ENCODE results near the gene HMGXB3.

HMGXB3 gene, protein sequence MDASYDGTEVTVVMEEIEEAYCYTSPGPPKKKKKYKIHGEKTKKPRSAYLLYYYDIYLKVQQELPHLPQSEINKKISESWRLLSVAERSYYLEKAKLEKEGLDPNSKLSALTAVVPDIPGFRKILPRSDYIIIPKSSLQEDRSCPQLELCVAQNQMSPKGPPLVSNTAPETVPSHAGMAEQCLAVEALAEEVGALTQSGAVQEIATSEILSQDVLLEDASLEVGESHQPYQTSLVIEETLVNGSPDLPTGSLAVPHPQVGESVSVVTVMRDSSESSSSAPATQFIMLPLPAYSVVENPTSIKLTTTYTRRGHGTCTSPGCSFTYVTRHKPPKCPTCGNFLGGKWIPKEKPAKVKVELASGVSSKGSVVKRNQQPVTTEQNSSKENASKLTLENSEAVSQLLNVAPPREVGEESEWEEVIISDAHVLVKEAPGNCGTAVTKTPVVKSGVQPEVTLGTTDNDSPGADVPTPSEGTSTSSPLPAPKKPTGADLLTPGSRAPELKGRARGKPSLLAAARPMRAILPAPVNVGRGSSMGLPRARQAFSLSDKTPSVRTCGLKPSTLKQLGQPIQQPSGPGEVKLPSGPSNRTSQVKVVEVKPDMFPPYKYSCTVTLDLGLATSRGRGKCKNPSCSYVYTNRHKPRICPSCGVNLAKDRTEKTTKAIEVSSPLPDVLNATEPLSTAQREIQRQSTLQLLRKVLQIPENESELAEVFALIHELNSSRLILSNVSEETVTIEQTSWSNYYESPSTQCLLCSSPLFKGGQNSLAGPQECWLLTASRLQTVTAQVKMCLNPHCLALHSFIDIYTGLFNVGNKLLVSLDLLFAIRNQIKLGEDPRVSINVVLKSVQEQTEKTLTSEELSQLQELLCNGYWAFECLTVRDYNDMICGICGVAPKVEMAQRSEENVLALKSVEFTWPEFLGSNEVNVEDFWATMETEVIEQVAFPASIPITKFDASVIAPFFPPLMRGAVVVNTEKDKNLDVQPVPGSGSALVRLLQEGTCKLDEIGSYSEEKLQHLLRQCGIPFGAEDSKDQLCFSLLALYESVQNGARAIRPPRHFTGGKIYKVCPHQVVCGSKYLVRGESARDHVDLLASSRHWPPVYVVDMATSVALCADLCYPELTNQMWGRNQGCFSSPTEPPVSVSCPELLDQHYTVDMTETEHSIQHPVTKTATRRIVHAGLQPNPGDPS (N-terminal part only)

DNA sequence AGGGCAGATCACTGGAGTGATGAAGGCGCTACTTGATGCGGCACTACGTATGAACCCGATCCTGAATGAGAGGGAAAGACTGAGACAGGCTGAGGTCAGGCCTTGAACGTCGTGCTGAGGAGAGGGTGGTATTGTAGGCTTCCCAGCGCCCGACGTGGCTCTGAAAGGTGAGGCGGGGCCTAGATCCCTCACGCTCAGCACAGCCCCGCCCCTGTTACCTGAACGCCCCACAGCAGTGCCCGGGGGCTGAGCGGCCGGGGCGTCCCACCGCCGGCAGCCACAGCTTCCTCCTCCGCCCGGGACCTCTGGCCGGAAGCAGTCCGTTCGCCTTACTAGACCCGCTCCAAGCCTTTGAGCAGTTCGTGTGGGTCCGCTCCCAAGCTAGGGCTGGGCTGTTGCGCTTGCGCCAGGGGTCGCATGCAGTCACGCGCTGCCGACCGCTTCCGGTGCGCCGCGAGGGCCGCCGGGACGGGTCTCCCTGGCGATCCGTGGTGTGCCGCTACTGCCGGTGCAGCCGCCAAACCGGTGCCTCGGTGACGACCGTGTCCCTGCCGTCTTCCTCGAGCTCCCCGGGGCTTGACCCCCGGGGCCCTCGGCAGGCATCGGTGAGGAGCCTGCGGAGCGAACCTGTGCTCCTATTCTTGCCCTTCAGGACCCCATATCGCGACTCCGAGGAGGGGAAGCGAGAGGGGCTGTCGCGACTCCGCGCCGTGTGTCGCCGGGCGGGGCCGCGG, at the start of gene HMGXB3, which contains the start of gene TIGD6:
TSS of gene HMGXB3 (plus strand) at position 484 of the 734 bp plus-strand sequence. CDS start 4,114 bp downstream, outside the sequence.
TSS of gene TIGD6 (minus strand) at position 399 of the 734 bp plus-strand sequence. CDS start 4,306 bp downstream, outside the sequence.
- peak; percentile 88 to 91 for DNase-seq

DNA sequence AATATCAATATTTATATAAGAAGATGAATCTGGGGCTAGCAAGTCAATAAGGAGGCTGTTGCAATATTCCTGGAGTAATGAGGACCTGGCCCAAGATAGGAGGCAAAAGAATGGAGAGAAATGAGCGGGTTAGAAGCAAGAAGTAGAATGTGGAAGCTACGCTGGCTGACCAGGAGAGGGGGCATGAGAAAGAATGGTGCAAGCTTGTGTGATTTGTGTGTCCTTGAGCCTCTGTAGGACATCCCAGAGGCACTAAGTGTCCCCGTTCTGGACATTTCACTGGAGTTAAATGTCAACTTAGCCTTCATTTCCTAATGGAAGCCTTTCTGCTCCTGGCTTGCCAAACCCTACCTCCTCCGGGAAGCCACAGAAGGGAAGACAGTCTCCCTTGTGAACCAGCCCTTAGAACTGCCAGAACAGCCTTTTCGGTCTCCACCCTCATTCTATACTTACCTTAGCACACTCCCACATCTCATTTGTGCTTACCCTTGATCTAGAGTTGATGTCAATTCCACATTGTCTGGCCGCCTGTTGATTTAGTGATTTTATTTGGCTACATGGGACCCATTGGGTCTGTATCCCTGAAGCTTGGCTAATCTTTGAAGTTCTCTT, 49.3 kb upstream of the HMGXB3 start:
- no peak for DNase-seq

DNA sequence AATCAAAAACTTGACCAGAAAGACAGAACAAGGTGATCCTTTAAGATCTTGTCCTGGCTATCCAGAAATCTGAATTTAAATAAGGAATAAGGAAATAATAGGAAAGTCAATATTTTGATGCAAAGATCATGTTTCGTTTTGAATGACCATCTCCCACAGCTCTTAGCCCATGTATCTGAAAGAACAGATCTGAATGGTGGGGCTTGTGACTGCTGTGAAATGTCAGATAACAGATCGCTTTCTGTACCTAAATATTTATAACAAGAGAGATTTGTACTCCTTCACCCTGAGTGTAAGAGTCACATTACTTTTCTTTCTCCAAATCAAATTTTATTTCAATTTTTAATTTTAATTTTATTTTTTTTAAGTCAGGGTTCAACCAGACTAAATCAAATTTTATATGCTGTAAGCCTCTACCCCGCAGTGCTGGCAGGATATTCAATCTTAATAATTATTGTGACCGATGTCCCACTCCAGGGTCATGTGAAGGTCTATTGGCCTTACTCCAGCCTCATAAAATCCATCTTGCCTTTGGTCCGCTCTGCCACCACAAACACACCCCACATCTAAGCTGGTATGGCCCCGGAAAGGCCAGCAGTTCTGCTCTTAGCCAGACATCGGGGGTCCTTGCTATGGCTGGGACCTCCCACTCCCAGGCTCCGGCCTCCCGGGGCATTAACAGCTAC, 47.0 kb upstream of the HMGXB3 start:
- DNase-seq = no peak

DNA sequence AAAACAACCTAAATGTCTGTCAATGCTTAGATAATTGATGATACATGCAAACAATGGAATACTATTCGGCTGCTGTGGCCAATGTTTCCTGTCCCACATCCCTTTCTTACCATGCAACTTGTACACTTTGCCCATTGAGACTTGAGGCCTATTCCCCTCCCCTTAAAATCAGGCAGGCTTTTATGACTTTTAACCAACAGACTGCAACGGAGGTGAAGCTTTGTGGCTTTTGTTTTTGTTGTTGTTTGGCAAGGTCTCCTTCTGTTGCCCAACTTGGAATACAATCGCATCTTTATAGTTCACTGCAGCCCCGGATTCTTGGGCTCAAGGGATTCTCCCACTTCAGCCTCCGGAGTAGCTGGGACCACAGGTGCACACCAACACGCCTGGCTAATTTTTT, 45.7 kb upstream of the HMGXB3 start:
- no peak for DNase-seq

DNA sequence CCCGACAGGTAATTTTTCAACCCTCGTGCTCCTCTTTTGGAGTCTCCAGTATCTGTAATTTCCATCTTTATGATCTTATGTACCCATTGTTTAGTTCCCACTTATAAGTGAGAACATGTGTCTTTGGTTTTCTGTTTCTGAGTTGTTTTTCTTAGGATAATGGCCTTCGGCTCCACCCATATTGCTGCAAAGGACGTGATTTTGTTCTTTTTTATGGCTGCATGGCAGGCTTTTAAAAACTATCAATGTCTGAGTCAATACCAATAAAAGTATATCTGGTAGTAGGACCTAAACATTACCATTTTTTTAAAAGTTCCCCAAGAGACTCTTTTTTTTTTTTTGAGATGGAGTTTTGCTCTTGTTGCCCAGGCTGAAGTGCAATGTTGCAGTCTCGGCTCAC, 43.9 kb upstream of the HMGXB3 start:
- DNase-seq = no peak

DNA sequence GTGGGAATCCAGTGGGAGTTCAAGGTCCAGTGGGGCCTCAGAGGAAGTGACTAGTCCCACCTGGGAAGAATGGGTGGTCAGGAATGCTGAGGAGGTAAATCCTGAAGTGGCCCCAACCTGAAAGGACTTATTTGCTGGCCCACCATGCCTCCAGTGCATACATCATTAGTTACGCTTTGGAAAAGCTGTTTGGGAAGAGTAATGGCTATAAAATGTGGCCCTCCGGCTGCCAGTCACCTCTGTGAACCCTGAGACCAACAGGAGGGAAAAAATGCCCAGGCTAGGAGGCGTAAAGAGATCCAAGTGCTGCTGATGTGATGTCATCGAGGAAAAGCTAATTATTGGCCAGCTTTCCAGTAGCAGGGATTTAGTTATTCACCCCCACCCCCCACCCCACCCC, 42.7 kb upstream of the HMGXB3 start:
- DNase-seq = no peak

DNA sequence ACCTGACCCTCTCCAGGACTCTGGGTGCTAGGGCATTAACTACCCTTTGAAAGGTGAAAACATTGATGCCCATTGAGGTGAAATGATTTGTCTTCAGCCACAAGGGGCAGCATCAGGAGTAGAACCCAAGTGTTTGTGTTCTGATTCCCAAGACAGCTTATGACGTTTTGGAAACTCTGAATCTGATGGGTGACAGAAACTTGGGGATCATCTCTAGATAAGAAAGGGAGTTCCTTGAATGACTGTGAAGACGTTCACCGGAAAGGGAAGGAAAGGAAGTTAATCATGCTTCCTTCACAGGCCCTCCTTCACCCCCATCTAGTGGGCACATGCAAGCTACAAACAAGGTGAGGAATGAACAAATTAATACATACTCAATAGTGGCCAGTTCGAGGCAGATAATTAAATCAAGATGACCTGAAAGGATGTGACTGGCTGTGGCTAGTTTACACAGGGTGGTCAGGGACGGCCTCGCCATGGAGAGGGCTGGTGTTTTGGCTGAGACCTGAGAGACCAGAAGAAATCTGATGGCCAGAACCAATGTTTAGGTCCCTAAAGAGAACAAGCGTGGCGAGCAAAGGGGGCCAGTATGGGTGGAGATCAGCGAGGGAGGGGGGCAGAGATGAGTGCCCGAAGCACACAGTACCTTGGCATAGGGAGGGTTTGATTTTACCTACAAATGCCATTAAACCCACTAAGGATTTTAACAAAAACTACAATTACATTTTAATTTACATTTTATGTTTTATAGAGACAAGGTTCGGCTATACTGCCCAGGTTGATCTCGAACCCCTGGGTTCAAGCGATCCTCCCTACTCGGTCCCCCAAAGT, 40.9 kb upstream of the HMGXB3 start:
- DNase-seq = peak; percentile 39 to 55

DNA sequence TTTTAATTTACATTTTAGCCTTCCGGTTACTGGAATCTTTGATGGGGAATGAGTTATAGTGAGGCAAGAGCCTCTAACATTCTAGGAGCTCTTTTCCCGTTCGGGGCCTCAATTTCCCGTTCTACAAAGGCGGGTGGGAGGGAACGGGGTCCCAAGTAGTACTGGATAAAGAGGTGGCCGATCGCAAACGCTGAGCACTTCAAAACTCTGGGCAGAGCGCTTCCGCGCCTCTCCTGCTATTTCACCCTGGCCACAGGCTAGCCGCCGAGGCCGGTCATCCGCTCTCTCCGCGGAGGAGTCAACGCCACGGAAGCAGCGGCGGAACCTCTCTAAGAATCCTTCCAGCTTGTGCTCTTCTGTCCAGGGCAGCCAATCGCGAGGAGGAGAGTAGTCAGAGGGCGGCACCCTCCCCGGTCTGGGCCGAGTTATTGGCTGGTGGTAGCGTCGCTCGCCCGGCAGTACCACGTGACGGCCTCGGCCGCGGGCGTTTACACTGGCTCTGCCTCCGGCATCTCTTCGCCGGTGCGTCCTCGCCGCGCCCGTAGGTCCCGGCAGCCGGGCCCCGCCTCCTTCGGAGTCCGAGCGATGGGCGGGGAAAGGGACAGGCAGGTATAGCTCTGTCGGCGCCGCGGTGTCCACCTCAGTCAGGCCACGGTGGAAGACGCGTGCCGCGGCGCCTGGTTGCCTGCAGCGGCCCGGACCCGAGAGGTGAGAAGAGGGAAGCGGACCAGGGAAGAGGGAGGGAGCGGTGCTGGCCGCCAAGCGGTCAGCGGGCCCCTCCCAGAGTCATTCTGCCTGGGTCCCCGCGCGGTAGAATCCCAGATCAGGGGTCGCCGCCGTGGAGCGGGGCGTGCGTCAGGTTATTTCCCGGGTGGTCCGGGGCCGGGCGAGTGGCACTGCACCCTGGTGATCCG, 40.0 kb upstream of the HMGXB3 start, which contains the start of gene SLC26A2:
TSS of gene SLC26A2 (plus strand) at position 487 of the 914 bp plus-strand sequence. CDS start 16,895 bp downstream, outside the sequence.
- DNase-seq = peak; percentile 94 to 96

DNA sequence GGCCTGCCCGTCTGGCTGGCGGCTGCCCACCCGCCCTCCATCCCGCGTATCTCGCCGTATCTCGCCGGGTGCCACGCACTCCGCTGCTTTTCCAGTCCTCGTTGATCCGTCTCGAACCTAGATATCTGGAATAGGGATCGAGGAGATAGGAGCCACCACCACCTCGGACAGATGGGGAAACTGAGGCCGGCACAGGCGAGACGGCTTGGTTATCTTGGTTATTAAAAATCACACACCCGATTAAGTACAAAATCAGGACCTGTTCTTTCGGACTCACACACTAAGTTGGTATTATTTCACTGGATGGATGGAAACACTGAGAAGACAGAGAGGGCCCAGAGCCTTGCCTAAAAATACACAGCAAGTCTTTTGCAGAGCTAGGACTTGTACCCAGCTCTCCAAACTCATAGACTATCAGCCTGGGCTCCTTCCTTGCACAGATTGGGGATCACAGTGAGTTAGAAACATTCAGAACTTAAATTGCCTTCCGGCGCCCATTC, 39.3 kb upstream of the HMGXB3 start:
- no peak for DNase-seq

DNA sequence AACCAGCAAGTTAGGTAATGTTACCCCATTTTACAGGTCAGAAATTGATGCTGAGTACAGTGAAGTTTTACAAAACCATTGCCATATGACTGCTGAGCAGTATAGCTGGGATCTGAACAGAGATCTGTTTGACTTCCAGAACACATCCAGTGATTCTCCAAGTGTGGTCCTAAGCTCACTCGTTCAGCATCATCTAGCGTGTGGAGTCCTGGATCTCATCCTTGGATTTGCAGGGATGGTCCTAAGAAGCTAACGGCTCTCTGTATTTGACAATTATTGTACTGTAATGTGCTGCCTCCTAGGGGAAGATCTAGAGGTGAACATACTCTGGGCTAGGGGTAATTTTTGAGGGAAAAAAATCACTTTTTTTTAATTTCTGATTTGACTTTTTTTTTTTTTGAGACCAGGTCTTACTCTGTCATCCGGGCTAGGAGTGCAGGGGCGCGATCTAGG, 38.6 kb upstream of the HMGXB3 start:
- DNase-seq = no peak

DNA sequence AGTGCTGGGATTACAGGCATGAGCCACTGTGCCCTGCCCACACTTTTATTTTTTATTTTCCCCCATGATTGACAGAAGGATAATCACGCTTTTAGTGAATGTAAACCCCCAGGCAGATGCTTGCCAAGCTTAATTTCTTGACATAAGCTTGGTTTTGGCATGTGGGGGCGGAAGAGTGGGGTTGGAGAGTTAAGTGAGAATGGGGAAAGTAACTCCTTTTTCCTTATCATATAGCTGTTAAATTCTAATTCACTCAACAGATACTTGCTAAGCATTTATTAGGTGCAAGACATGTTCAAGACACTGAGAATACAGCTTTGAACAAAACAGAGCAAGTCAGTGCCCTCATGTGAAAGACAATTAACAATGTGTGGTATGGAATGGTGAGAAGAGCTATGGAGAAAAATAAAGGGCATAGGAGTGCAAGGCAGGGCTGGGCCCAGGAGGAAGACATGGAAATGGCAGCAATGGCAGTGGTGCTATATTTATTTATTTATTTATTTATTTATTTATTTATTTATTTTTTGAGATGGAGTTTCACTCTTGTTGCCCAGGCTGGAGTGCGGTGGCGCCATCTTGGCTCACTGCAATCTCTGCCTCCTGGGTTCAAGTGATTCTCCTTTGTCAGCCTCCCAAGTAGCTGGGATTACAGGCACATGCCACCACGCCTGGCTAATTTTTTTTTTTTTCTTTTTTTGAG, 37.8 kb upstream of the HMGXB3 start:
- no peak for DNase-seq

DNA sequence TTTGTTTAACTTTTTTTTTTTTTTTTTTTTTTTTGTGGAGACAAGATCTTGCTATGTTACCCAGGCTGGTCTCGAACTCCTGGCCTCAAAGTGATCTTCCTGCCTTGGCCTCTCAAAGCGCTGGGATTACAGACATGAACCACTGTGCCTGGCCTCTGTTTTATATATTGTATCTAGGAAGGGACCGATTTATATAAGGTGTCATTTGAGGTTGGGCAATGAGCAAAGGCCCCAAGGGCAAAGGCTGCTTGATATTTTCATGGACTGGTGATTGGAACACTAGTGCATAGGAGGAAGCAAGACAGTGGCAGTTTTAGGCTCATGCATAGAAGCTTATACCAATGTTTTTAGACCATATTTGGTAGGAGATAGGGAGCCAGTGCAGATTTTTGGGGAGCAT, 36.8 kb upstream of the HMGXB3 start:
- no peak for DNase-seq

DNA sequence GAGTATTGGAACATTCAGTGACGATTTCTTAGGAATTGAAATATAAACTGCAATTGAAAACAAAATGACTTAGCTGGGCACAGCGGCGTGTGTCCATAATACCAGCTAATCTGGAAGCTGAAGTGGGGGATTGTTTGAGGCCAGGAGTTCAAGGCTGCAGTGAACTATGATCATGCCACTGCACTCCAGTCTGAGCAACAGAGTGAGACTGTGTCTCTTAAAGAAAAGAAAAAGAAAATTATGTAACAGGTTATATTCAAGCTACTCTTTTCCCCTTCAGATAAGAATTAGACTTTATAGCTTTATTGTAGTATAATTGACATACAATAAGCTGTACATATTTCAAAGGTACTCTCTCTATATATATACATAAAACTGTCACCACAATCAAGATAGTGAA, 33.6 kb upstream of the HMGXB3 start:
- DNase-seq = no peak

DNA sequence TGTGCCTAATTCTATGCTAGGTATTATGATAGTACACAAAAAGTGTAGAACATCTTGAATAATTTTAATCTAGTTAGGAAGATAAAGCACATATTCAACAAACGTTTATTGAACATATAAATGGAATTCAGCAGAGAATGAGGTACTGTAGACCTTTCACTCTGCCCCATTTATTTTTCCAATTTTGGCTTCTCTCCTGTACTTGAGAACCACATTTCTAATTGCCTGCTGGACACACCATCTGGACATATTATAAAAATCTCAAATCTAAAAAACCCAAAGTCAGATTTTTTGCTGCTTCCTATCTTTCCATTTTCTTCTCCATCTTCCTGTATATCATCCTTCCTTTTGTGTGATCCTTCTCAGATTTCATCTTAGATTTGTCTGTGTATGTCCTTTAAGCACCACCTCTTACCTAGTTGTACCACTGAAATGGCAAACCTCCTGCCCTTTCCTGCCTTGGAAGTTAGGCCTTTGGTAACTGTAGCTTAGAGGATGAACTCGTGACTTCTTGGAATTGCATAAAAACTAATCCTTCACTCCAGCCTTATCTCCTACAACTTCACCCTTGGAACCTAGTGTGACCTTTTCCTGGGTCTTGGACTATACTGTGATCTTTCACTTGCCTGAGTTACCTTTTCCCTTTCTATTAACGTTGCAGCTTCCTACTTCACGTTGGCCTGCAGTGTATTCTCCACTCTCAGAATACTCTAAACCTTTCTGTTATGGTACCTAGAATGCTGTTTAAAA, 31.2 kb upstream of the HMGXB3 start:
- DNase-seq = no peak

DNA sequence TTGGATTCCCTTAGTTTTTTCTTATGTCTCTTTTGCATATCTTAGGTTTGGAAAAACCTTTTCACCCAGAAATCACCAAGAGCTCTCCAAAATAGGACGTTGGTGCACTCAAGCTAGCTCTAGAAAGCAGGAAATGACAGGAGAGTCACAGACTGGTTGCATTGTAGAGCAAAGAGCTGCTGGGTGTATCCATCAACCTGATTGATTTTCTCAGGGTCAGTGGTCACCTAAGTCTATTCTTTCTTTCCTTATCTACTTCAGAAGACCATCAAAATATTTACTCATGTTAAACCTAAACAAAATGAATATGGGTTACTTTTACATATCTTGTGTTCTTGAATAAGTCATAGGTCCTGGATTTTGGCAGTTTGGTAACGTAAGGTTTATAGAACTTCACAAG, 25.1 kb upstream of the HMGXB3 start:
- DNase-seq = no peak

DNA sequence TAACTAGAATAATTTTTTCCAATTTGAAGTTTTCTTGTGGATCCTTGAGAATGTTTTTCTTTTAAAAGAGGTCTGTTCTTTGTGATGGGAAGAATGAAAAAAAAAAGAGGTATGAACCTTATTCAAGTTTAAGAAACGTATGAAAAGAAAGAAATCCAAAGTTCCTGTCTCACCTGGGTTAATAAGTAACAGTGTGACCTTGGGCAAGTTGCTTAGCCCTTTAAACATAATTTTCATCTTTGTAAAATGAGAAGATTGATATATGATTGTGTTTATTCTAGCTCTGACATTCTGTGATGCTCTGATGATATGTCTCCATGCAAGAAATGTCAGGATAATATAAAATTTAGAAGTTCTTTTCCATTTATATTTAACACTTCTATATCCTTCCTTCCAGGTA, 20.6 kb upstream of the HMGXB3 start:
- DNase-seq = no peak

DNA sequence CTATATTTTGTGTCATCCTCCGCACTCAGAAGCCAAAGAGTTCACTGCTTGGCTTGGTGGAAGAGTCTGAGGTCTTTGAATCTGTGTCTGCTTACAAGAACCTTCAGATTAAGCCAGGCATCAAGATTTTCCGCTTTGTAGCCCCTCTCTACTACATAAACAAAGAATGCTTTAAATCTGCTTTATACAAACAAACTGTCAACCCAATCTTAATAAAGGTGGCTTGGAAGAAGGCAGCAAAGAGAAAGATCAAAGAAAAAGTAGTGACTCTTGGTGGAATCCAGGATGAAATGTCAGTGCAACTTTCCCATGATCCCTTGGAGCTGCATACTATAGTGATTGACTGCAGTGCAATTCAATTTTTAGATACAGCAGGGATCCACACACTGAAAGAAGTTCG, 19.3 kb upstream of the HMGXB3 start:
- DNase-seq = no peak
